Lung microvascular endothelial cell (primary cell): Measurements from ENCODE around the gene FMNL1. TPM values are rescaled to one million over a fixed set of nuclear protein-coding genes. Genes with fewer than 3 reads are reported as not detected.

Experiments
- total RNA-seq: library from RNA; depleted of rRNA; stranded (reverse); fragments of >200 nt; gene quantifications from 2 replicates; pipeline ENCODE4 v1.2.1, GENCODE V29; 2014

The FMNL1 gene
- total RNA-seq, 1 donor from 2014 or later = 0.79 TPM

Other genes with a start within 250 kb of the FMNL1 start
- gene DCAKD, start 170.3 kb upstream of the FMNL1 start, total RNA-seq = 15.5 and 22.4 TPM in 2 replicates
- gene NMT1, start 160.6 kb upstream of the FMNL1 start, total RNA-seq = 42.5 and 61.3 TPM in 2 replicates
- gene PLCD3, start 89.4 kb upstream of the FMNL1 start, total RNA-seq = 10.9 and 12.3 TPM in 2 replicates
- 3.2 and 3.3 TPM in 2 replicates for gene ACBD4, start 86.2 kb upstream of the FMNL1 start, total RNA-seq
- gene HEXIM1, start 73.4 kb upstream of the FMNL1 start, total RNA-seq = 4.8 and 7.1 TPM in 2 replicates
- gene HEXIM2, start 60.0 kb upstream of the FMNL1 start, total RNA-seq = 2.6 and 3.1 TPM in 2 replicates
- gene SPATA32, start 40.2 kb downstream of the FMNL1 start, total RNA-seq = not detected in 2 replicates
- gene MAP3K14, start 95.1 kb downstream of the FMNL1 start, total RNA-seq = 1.1 and 1.8 TPM in 2 replicates
- 19.0 and 33.7 TPM in 2 replicates for gene ARHGAP27, start 211.0 kb downstream of the FMNL1 start, total RNA-seq